ENCODE results near the gene PLCB1. TPM values are rescaled to one million over a fixed set of nuclear protein-coding genes. Genes with fewer than 3 reads are reported as not detected.
"Not testable (repeated sequence)": the region's sequence is repeated elsewhere in the genome, so short reads cannot be mapped to it uniquely, and the experiment has no call there.

The PLCB1 gene
- total and polyA plus RNA-seq, 10 of the 15 experiments (the other 5 are each of a cell fraction or from before 2014, with no cell fraction given): 0.05 to 5.3 (median 0.17) TPM; not detected in 1

DNA sequence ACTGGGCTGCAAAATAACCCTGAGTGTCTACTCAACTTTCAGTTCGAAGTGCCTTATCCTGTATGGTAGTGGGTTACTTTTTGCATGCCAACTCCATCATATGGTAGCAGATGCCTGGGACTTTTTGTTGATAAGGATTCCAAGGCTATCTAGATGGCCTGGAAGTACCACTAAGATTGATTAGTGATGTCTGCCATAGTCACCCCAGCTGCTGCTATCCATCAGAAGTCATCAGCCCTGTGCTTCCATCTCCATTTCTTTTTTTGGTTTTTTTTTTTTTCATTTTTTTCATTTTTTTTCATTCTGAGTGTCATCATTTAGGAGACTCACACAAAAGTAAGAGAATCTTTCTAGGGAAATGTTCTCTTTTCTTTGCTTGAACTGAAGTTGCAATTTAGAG is 719.4 kb downstream of the PLCB1 start:
- in situ Hi-C loops (cut with MboI): loop anchor here (10.0 kb wide), 1 partner anchor 503 kb away; no protein-coding TSS in a partner anchor
- Histone ChIP-seq H3K9ac (ENCODE audit: control insufficient read depth, insufficient read depth, low read length) (no peak overlapping the region), H3K79me2 (ENCODE audit: control insufficient read depth, insufficient read depth, low read length) (no peaks in the 10 kb centered on the region), H3K4me1 (ENCODE audit: control insufficient read depth, insufficient read depth, low read length) (no peaks in the 10 kb centered on the region), H3K27ac (ENCODE audit: control insufficient read depth, insufficient read depth) (no peak overlapping the region), H3K27me3 (replicated peaks in 1 of 2; ENCODE audit: control insufficient read depth in 2 of 2, insufficient read depth in 2 of 2, low read length in 1 of 2) (no peaks in the 10 kb centered on the region), H3K4me2 (ENCODE audit: control insufficient read depth, insufficient read depth) (no peak overlapping the region), H3K4me3 (no peak overlapping the region), H4K20me1 (ENCODE audit: control insufficient read depth, insufficient read depth) (no peaks in the 10 kb centered on the region), H2AFZ (ENCODE audit: control insufficient read depth, low read depth, low read length) (no peak overlapping the region), H3K9me3 (replicated peaks; ENCODE audit: control insufficient read depth, insufficient read depth, low read length) (no peaks in the 10 kb centered on the region), H3K36me3 (ENCODE audit: control insufficient read depth in 2 of 2, insufficient read depth in 2 of 2, low read length in 1 of 2) (no peaks in the 10 kb centered on the region)
- ChIA-PET SMC1A (ENCODE audit: uncharacterized antibody, unreplicated experiment) (no interaction called here), POLR2A (no interaction called here), CTCF (no interaction called here), RAD21 (ENCODE audit: unreplicated experiment) (no interaction called here)
- DNase-seq (ENCODE audit: low read depth, low spot score) (no peak), ATAC-seq (no peak), FAIRE-seq (no peak)
- intact Hi-C loops (cut with micrococcal nuclease; ENCODE audit: unreplicated experiment): loop anchor here (10.0 kb wide), 1 partner anchor 323 kb away; no protein-coding TSS in a partner anchor
- WGBS (ENCODE audit: insufficient coverage, insufficient replicate concordance, low lambda C conversion rate, missing lambda C conversion rate): 0% methylated on average over 1 of the region's 1 CpG
- no TSS peak for BruUV-seq (replicated peaks)
- TF ChIP-seq POU2F2 (IDR thresholded peaks at IDR 0.05; ENCODE audit: borderline replicate concordance, low read depth, low read length): no peak
- TF ChIP-seq NFXL1 (IDR thresholded peaks at IDR 0.05; ENCODE audit: borderline replicate concordance): no peak
- TF ChIP-seq MXI1 (IDR thresholded peaks at IDR 0.05; ENCODE audit: low read depth, low read length): no peak
- TF ChIP-seq NFYB (IDR thresholded peaks at IDR 0.05; ENCODE audit: insufficient read depth, low read depth, low read length): no peak
- TF ChIP-seq CBX3 (IDR thresholded peaks at IDR 0.05; ENCODE audit: borderline replicate concordance, low read depth): no peak

DNA sequence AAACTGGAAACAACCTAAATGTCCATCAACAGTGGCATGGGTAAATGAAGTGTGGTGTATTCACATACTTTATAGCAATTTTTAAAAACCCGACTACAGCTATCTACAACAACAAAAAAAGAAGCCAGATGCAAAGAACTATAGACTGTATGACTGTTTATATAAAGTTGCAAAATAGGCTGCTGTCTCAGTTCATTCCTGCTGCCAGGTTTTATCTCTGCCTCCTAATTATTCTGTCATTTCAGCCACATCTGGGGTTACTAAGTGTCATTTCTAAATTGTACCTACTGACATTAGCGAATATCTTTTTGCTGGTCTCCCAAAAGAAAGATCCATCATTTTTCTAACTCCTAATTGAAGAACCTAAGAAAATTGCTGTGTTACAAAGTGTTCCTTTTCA is 719.9 kb downstream of the PLCB1 start:
- H3K4me3 ChIP-seq; H3K9me3 ChIP-seq (replicated peaks; ENCODE audit: control insufficient read depth, insufficient read depth, low read length); H3K27me3 ChIP-seq (replicated peaks in 1 of 2; ENCODE audit: control insufficient read depth in 2 of 2, insufficient read depth in 2 of 2, low read length in 1 of 2); H3K79me2 ChIP-seq (ENCODE audit: control insufficient read depth, insufficient read depth, low read length); H3K4me1 ChIP-seq (ENCODE audit: control insufficient read depth, insufficient read depth, low read length); FAIRE-seq; RAD21 ChIA-PET (ENCODE audit: unreplicated experiment); H3K9ac ChIP-seq (ENCODE audit: control insufficient read depth, insufficient read depth, low read length); H2AFZ ChIP-seq (ENCODE audit: control insufficient read depth, low read depth, low read length); ATAC-seq; BruUV-seq (replicated peaks); H3K27ac ChIP-seq (ENCODE audit: control insufficient read depth, insufficient read depth); CTCF ChIA-PET; POLR2A ChIA-PET; DNase-seq (ENCODE audit: low read depth, low spot score); H3K4me2 ChIP-seq (ENCODE audit: control insufficient read depth, insufficient read depth); H3K36me3 ChIP-seq (ENCODE audit: control insufficient read depth in 2 of 2, insufficient read depth in 2 of 2, low read length in 1 of 2); SMC1A ChIA-PET (ENCODE audit: uncharacterized antibody, unreplicated experiment); H4K20me1 ChIP-seq (ENCODE audit: control insufficient read depth, insufficient read depth): not testable (repeated sequence)
- WGBS (ENCODE audit: insufficient coverage, insufficient replicate concordance, low lambda C conversion rate, missing lambda C conversion rate): 32% methylated on average over 2 of the region's 2 CpGs
- intact Hi-C loops (cut with micrococcal nuclease; ENCODE audit: unreplicated experiment): loop anchor here (2.0 to 10.0 kb wide), 3 partner anchors 323 to 541 kb away; no protein-coding TSS in a partner anchor
- in situ Hi-C loops (cut with MboI): loop anchor here (10.0 kb wide), 1 partner anchor 503 kb away; no protein-coding TSS in a partner anchor

- FAIRE-seq: not testable (repeated sequence)
Measured at GRCh38 chr20:8853211-8853610, 721.1 kb downstream of the PLCB1 start.

More at GRCh38 chr20:8853211-8853610, 721.1 kb downstream of the PLCB1 start:
- ATAC-seq; H2AFZ ChIP-seq (ENCODE audit: control insufficient read depth, low read depth, low read length); H4K20me1 ChIP-seq (ENCODE audit: control insufficient read depth, insufficient read depth); H3K4me2 ChIP-seq (ENCODE audit: control insufficient read depth, insufficient read depth); H3K36me3 ChIP-seq (ENCODE audit: control insufficient read depth in 2 of 2, insufficient read depth in 2 of 2, low read length in 1 of 2); H3K4me1 ChIP-seq (ENCODE audit: control insufficient read depth, insufficient read depth, low read length); BruUV-seq (replicated peaks); DNase-seq (ENCODE audit: low read depth, low spot score); H3K27me3 ChIP-seq (replicated peaks in 1 of 2; ENCODE audit: control insufficient read depth in 2 of 2, insufficient read depth in 2 of 2, low read length in 1 of 2); POLR2A ChIA-PET; H3K9ac ChIP-seq (ENCODE audit: control insufficient read depth, insufficient read depth, low read length); H3K9me3 ChIP-seq (replicated peaks; ENCODE audit: control insufficient read depth, insufficient read depth, low read length); H3K27ac ChIP-seq (ENCODE audit: control insufficient read depth, insufficient read depth); H3K79me2 ChIP-seq (ENCODE audit: control insufficient read depth, insufficient read depth, low read length); H3K4me3 ChIP-seq: not testable (repeated sequence)
- 93% methylated on average over 3 of the region's 3 CpGs for WGBS (ENCODE audit: insufficient coverage, insufficient replicate concordance, low lambda C conversion rate, missing lambda C conversion rate)
- RAD21 ChIA-PET (ENCODE audit: unreplicated experiment): interaction anchor here (1.1 to 1.7 kb wide), 2 partner anchors 329 to 540 kb away, joined by 3 to 5 read pairs; no protein-coding TSS in a partner anchor
- SMC1A ChIA-PET (ENCODE audit: uncharacterized antibody, unreplicated experiment): interaction anchor here (0.7 to 1.3 kb wide), 4 partner anchors 12 to 471 kb away, joined by 3 read pairs; no protein-coding TSS in a partner anchor
- CTCF ChIA-PET: interaction anchor here (0.6 to 2.0 kb wide), 12 partner anchors 13 to 764 kb away, joined by 3 to 9 read pairs (median 4); no protein-coding TSS in a partner anchor
- intact Hi-C loops (cut with micrococcal nuclease; ENCODE audit: unreplicated experiment) (loop anchor here (2.0 to 10.0 kb wide), 3 partner anchors 322 to 540 kb away; no protein-coding TSS in a partner anchor), in situ Hi-C loops (cut with MboI) (loop anchor here (10.0 kb wide), 1 partner anchor 502 kb away; no protein-coding TSS in a partner anchor)
